HepG2 (cell line): ENCODE data around the gene TTC39B. TPM values are rescaled to one million over a fixed set of nuclear protein-coding genes. Genes with fewer than 3 reads are reported as not detected.

Source experiments
- ATF7-NPFF ChIP-seq: sonication (generic); formaldehyde crosslinking; IDR thresholded peaks from 2 replicates; pipeline ENCODE4 v1.8.1; 2023; ENCODE audit warnings: mild to moderate bottlenecking, low read depth, missing genetic modification reagents, moderate library complexity
- PAF1 ChIP-seq: IDR thresholded peaks from 2 replicates; pipeline ENCODE4 v1.6.1; 2016; ENCODE audit warnings: missing genetic modification reagents, missing compliant biosample characterization
- TRIM24 ChIP-seq: sonication (generic); formaldehyde crosslinking; IDR thresholded peaks from 2 replicates; pipeline ENCODE4 v1.8.0; 2022; ENCODE audit warnings: mild to moderate bottlenecking, missing genetic modification reagents
- ZNF605 ChIP-seq: sonication (generic); formaldehyde crosslinking; IDR thresholded peaks from 2 replicates; pipeline ENCODE4 v1.8.0; 2022; ENCODE audit warnings: mild to moderate bottlenecking, missing genetic modification reagents
- polyA plus RNA-seq, 8 experiments: library from polyadenylated mRNA; depleted of rRNA in 3 of 8; stranded (reverse) in 7 of 8; unstranded in 1 of 8; fragments of >200 nt; fragmentation: Illumina TruSeq in 4 of 8; extraction: Trizol in 4 of 8; gene quantifications; 2 replicates each; pipeline versions ENCODE4 v1.2.1 to v1.2.3, GENCODE V29; 2011 to 2016; ENCODE audit warnings: low read depth in 4 of 8, missing spikeins in 1 of 8, mixed read lengths in 1 of 8; ENCODE audit not compliant: insufficient read depth in 1 of 8
- total RNA-seq, 5 experiments: library from RNA; depleted of rRNA; stranded (reverse); fragments of >200 nt; fragmentation: Illumina TruSeq; extraction: Trizol; gene quantifications; 2 replicates each; pipeline ENCODE4 v1.2.3, GENCODE V29; 2016; ENCODE audit warnings: low read depth in 1 of 5
- TF ChIP-seq, protein P1 (sequence below): sonication (generic); formaldehyde crosslinking; IDR thresholded peaks from 2 replicates; pipeline ENCODE4 v1.5.0; 2020; ENCODE audit warnings: mild to moderate bottlenecking, missing genetic modification reagents, borderline replicate concordance
- TF ChIP-seq, protein P2 (sequence below): sonication (generic); formaldehyde crosslinking; IDR thresholded peaks from 2 replicates; pipeline ENCODE4 v1.4.0; 2020; ENCODE audit warnings: missing genetic modification reagents
- TF ChIP-seq, protein P3 (sequence below): sonication (generic); formaldehyde crosslinking; IDR thresholded peaks from 2 replicates; pipeline ENCODE4 v1.5.1; 2020; ENCODE audit warnings: mild to moderate bottlenecking, missing genetic modification reagents
- TF ChIP-seq, protein P4 (sequence below): sonication (generic); formaldehyde crosslinking; IDR thresholded peaks from 2 replicates; pipeline ENCODE4 v1.4.0; 2020; ENCODE audit warnings: missing genetic modification reagents
- TF ChIP-seq, protein P5 (sequence below): sonication (generic); formaldehyde crosslinking; IDR thresholded peaks from 2 replicates; pipeline ENCODE4 v1.4.0; 2020; ENCODE audit warnings: missing genetic modification reagents, mild to moderate bottlenecking, borderline replicate concordance

Gene TTC39B
- total and polyA plus RNA-seq, 2 of the 13 experiments (the other 11 are each of a cell fraction or from before 2014, with no cell fraction given): 14.3 to 19.4 TPM

DNA sequence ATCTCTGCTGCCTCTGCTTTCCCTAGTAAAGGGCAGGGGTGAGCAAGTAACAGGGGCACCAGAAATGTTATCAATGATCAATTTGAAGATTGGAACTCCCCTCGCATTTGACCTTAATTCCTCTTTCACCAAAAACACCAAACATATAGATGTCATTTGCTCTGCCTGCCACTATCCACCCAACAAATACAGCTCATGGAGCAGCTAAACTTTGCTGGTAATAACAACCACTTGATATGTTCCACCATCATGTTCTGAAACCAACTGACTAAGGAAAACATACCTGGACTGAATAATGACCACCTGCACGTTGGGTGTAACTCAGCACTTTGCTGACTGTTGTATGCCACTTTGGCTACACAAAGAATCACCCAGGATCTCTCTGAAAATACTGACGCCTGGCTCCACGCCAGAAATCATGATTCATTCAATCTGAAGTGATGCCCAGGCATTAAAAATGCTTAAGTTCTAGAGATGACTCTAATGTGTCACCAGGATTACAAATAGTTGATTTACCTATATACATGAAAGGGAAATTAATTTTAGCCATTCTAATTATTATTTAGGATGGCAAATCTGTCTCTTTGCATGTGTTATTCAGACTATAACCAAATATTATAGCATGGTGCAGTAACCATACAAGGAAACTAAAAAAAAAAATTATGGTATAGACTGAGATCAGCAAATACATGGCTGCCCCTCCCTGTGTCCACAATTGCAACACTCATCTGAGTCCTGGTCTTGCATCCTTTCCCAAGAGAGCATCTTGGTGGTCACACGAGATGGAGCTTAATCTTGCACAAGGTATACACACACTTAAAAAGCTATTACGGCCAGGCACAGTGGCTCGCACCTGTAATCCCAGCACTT is 43.1 kb upstream of the TTC39B start (continued):
- TF ChIP-seq, protein P1, sequence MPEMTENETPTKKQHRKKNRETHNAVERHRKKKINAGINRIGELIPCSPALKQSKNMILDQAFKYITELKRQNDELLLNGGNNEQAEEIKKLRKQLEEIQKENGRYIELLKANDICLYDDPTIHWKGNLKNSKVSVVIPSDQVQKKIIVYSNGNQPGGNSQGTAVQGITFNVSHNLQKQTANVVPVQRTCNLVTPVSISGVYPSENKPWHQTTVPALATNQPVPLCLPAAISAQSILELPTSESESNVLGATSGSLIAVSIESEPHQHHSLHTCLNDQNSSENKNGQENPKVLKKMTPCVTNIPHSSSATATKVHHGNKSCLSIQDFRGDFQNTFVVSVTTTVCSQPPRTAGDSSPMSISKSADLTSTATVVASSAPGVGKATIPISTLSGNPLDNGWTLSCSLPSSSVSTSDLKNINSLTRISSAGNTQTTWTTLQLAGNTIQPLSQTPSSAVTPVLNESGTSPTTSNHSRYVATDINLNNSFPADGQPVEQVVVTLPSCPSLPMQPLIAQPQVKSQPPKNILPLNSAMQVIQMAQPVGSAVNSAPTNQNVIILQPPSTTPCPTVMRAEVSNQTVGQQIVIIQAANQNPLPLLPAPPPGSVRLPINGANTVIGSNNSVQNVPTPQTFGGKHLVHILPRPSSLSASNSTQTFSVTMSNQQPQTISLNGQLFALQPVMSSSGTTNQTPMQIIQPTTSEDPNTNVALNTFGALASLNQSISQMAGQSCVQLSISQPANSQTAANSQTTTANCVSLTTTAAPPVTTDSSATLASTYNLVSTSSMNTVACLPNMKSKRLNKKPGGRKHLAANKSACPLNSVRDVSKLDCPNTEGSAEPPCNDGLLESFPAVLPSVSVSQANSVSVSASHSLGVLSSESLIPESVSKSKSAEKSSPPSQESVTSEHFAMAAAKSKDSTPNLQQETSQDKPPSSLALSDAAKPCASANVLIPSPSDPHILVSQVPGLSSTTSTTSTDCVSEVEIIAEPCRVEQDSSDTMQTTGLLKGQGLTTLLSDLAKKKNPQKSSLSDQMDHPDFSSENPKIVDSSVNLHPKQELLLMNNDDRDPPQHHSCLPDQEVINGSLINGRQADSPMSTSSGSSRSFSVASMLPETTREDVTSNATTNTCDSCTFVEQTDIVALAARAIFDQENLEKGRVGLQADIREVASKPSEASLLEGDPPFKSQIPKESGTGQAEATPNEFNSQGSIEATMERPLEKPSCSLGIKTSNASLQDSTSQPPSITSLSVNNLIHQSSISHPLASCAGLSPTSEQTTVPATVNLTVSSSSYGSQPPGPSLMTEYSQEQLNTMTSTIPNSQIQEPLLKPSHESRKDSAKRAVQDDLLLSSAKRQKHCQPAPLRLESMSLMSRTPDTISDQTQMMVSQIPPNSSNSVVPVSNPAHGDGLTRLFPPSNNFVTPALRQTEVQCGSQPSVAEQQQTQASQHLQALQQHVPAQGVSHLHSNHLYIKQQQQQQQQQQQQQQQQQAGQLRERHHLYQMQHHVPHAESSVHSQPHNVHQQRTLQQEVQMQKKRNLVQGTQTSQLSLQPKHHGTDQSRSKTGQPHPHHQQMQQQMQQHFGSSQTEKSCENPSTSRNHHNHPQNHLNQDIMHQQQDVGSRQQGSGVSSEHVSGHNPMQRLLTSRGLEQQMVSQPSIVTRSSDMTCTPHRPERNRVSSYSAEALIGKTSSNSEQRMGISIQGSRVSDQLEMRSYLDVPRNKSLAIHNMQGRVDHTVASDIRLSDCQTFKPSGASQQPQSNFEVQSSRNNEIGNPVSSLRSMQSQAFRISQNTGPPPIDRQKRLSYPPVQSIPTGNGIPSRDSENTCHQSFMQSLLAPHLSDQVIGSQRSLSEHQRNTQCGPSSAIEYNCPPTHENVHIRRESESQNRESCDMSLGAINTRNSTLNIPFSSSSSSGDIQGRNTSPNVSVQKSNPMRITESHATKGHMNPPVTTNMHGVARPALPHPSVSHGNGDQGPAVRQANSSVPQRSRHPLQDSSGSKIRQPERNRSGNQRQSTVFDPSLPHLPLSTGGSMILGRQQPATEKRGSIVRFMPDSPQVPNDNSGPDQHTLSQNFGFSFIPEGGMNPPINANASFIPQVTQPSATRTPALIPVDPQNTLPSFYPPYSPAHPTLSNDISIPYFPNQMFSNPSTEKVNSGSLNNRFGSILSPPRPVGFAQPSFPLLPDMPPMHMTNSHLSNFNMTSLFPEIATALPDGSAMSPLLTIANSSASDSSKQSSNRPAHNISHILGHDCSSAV: no peak
- TF ChIP-seq ATF7-NPFF (CRISPR knock-in tag): no peak
- TF ChIP-seq TRIM24 (CRISPR knock-in tag): peak; percentile 39; the same call in 1 of the 2 replicates
- TF ChIP-seq ZNF605 (CRISPR knock-in tag): peak; percentile 25; the same call in 1 of the 2 replicates
- TF ChIP-seq, protein P2, sequence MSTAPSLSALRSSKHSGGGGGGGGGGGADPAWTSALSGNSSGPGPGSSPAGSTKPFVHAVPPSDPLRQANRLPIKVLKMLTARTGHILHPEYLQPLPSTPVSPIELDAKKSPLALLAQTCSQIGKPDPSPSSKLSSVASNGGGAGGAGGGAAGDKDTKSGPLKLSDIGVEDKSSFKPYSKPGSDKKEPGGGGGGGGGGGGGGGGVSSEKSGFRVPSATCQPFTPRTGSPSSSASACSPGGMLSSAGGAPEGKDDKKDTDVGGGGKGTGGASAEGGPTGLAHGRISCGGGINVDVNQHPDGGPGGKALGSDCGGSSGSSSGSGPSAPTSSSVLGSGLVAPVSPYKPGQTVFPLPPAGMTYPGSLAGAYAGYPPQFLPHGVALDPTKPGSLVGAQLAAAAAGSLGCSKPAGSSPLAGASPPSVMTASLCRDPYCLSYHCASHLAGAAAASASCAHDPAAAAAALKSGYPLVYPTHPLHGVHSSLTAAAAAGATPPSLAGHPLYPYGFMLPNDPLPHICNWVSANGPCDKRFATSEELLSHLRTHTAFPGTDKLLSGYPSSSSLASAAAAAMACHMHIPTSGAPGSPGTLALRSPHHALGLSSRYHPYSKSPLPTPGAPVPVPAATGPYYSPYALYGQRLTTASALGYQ: no peak
- TF ChIP-seq, protein P3, sequence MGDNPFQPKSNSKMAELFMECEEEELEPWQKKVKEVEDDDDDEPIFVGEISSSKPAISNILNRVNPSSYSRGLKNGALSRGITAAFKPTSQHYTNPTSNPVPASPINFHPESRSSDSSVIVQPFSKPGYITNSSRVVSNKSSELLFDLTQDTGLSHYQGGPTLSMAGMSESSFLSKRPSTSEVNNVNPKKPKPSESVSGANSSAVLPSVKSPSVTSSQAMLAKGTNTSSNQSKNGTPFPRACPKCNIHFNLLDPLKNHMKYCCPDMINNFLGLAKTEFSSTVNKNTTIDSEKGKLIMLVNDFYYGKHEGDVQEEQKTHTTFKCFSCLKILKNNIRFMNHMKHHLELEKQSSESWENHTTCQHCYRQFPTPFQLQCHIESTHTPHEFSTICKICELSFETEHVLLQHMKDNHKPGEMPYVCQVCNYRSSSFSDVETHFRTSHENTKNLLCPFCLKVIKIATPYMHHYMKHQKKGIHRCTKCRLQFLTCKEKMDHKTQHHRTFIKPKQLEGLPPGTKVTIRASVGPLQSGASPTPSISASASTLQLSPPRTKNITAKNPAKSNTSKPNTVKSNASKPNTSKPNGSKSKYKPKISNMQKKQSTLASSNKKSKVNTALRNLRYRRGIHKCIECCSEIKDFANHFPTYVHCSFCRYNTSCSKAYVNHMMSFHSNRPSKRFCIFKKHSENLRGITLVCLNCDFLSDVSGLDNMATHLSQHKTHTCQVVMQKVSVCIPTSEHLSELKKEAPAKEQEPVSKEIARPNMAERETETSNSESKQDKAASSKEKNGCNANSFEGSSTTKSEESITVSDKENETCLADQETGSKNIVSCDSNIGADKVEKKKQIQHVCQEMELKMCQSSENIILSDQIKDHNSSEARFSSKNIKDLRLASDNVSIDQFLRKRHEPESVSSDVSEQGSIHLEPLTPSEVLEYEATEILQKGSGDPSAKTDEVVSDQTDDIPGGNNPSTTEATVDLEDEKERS (CRISPR knock-in tag): no peak; the same call in 1 of the 2 replicates
- TF ChIP-seq, protein P4, sequence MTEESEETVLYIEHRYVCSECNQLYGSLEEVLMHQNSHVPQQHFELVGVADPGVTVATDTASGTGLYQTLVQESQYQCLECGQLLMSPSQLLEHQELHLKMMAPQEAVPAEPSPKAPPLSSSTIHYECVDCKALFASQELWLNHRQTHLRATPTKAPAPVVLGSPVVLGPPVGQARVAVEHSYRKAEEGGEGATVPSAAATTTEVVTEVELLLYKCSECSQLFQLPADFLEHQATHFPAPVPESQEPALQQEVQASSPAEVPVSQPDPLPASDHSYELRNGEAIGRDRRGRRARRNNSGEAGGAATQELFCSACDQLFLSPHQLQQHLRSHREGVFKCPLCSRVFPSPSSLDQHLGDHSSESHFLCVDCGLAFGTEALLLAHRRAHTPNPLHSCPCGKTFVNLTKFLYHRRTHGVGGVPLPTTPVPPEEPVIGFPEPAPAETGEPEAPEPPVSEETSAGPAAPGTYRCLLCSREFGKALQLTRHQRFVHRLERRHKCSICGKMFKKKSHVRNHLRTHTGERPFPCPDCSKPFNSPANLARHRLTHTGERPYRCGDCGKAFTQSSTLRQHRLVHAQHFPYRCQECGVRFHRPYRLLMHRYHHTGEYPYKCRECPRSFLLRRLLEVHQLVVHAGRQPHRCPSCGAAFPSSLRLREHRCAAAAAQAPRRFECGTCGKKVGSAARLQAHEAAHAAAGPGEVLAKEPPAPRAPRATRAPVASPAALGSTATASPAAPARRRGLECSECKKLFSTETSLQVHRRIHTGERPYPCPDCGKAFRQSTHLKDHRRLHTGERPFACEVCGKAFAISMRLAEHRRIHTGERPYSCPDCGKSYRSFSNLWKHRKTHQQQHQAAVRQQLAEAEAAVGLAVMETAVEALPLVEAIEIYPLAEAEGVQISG: no peak
- TF ChIP-seq, protein P5, sequence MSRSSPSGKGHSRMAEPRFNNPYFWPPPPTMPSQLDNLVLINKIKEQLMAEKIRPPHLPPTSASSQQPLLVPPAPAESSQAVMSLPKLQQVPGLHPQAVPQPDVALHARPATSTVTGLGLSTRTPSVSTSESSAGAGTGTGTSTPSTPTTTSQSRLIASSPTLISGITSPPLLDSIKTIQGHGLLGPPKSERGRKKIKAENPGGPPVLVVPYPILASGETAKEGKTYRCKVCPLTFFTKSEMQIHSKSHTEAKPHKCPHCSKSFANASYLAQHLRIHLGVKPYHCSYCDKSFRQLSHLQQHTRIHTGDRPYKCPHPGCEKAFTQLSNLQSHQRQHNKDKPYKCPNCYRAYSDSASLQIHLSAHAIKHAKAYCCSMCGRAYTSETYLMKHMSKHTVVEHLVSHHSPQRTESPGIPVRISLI (CRISPR knock-in tag): peak; percentile 92
- TF ChIP-seq PAF1 (CRISPR knock-in tag): no peak
